NCI-H446 (cell line): Measurements from ENCODE around the gene FAM3C.
A peak's percentile ranks its signal among the peaks of the same experiment; 100 is the strongest.

Source experiments
- DNase-seq, 2 experiments: peaks; one replicate each; lab custom pipeline; 2025; lab: John Stamatoyannopoulos, UW

Gene FAM3C

GRCh38 chr7:121300685-121301420, 95.3 kb downstream of the FAM3C start:
- peak in 1 of 2 experiments; percentile 18 for DNase-seq
